ENCODE data around the gene ATXN1. TPM values are rescaled to one million over a fixed set of nuclear protein-coding genes. Genes with fewer than 3 reads are reported as not detected.

The ATXN1 gene
- total and polyA plus RNA-seq, 2 of the 13 experiments (the other 11 are each of a cell fraction or from before 2014, with no cell fraction given) = 20.7 to 39.5 TPM

DNA sequence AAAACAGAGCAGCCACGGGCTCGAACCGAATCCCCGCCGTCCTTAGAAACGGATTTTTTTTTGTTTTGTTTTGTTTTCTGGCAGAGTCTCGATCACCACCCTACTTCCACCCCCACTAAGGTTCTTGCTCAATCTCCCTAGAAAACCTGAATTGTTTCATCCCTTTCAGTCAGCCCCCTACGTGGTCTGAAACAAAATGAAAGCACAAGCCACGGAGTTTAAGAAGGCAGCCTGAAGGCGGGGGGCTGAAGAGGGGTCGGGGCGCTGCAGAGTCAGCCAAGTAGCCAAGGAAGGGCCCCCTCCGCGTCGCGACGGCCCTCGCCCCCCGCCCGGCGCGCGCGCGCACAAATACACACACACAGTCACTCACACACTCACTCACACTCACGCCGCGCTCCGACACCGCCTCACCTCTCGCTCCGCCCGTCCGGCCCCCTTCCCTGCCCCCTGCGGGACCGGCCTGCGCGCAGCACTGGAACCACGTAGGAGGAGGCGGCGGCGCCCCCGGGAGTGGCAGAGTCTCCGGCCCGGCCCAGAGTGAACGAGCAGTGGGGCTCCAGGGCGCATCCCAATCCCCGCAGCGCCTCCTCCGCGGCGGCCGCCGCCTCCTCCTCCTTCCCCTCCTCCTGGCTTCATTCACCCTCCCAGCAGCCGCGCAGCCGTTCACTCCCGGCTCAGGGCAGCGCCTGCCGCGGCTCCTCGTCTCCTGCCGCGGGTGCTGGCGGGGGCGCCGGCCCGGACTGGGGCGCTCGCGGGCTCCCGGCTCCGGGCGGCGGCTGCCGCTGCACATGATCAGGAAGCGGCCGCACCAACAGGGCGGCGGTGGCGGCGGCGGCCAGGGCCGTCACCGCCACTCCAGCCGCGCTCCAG, 1.4 kb downstream of the ATXN1 start (continued):
- TF ChIP-seq FOXA1 (IDR thresholded peaks at IDR 0.05) (no peak), FOXA1 (CRISPR knock-in tag; IDR thresholded peaks at IDR 0.05) (peak; percentile 44), ZMAT3 (CRISPR knock-in tag; conservative IDR thresholded peaks at IDR 0.05) (peak; percentile 53), ZNF501 (CRISPR knock-in tag; IDR thresholded peaks at IDR 0.05) (peak; percentile 94), SRF (IDR thresholded peaks at IDR 0.05; ENCODE audit: low read depth, low read length) (no peak), BCL6 (CRISPR knock-in tag; IDR thresholded peaks at IDR 0.05) (peak; percentile 71), SCMH1 (CRISPR knock-in tag; IDR thresholded peaks at IDR 0.05; ENCODE audit: borderline replicate concordance) (no peak), RAD21 (CRISPR knock-in tag; IDR thresholded peaks at IDR 0.05) (peak; percentile 59; the same call in 1 of the 2 replicates), FOXM1 (CRISPR knock-in tag; IDR thresholded peaks at IDR 0.05) (0 out of 2 replicates have a peak, but pooled peaks have one; percentile 66), NFE2 (CRISPR knock-in tag; IDR thresholded peaks at IDR 0.05) (no peak), IRX3 (CRISPR knock-in tag; IDR thresholded peaks at IDR 0.05; ENCODE audit: borderline replicate concordance, low read depth) (no peak; the same call in 1 of the 2 replicates), ZNF383 (CRISPR knock-in tag; IDR thresholded peaks at IDR 0.05; ENCODE audit: borderline replicate concordance) (no peak), NFATC3 (CRISPR knock-in tag; IDR thresholded peaks at IDR 0.05) (no peak)
- TF ChIP-seq, protein P1, sequence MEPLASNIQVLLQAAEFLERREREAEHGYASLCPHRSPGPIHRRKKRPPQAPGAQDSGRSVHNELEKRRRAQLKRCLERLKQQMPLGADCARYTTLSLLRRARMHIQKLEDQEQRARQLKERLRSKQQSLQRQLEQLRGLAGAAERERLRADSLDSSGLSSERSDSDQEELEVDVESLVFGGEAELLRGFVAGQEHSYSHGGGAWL (CRISPR knock-in tag; IDR thresholded peaks at IDR 0.05) = peak; percentile 62; the same call in 1 of the 2 replicates
- TF ChIP-seq, protein P2, sequence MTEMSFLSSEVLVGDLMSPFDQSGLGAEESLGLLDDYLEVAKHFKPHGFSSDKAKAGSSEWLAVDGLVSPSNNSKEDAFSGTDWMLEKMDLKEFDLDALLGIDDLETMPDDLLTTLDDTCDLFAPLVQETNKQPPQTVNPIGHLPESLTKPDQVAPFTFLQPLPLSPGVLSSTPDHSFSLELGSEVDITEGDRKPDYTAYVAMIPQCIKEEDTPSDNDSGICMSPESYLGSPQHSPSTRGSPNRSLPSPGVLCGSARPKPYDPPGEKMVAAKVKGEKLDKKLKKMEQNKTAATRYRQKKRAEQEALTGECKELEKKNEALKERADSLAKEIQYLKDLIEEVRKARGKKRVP (CRISPR knock-in tag; IDR thresholded peaks at IDR 0.05) = peak in 1 of 2 experiments; percentile 18; a peak in 1 of 4 replicates
- TF ChIP-seq, protein P3, sequence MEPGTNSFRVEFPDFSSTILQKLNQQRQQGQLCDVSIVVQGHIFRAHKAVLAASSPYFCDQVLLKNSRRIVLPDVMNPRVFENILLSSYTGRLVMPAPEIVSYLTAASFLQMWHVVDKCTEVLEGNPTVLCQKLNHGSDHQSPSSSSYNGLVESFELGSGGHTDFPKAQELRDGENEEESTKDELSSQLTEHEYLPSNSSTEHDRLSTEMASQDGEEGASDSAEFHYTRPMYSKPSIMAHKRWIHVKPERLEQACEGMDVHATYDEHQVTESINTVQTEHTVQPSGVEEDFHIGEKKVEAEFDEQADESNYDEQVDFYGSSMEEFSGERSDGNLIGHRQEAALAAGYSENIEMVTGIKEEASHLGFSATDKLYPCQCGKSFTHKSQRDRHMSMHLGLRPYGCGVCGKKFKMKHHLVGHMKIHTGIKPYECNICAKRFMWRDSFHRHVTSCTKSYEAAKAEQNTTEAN (CRISPR knock-in tag; conservative IDR thresholded peaks at IDR 0.05) = peak; percentile 98
- TF ChIP-seq, protein P4, sequence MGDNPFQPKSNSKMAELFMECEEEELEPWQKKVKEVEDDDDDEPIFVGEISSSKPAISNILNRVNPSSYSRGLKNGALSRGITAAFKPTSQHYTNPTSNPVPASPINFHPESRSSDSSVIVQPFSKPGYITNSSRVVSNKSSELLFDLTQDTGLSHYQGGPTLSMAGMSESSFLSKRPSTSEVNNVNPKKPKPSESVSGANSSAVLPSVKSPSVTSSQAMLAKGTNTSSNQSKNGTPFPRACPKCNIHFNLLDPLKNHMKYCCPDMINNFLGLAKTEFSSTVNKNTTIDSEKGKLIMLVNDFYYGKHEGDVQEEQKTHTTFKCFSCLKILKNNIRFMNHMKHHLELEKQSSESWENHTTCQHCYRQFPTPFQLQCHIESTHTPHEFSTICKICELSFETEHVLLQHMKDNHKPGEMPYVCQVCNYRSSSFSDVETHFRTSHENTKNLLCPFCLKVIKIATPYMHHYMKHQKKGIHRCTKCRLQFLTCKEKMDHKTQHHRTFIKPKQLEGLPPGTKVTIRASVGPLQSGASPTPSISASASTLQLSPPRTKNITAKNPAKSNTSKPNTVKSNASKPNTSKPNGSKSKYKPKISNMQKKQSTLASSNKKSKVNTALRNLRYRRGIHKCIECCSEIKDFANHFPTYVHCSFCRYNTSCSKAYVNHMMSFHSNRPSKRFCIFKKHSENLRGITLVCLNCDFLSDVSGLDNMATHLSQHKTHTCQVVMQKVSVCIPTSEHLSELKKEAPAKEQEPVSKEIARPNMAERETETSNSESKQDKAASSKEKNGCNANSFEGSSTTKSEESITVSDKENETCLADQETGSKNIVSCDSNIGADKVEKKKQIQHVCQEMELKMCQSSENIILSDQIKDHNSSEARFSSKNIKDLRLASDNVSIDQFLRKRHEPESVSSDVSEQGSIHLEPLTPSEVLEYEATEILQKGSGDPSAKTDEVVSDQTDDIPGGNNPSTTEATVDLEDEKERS (CRISPR knock-in tag; IDR thresholded peaks at IDR 0.05) = no peak
- TF ChIP-seq, protein P5, sequence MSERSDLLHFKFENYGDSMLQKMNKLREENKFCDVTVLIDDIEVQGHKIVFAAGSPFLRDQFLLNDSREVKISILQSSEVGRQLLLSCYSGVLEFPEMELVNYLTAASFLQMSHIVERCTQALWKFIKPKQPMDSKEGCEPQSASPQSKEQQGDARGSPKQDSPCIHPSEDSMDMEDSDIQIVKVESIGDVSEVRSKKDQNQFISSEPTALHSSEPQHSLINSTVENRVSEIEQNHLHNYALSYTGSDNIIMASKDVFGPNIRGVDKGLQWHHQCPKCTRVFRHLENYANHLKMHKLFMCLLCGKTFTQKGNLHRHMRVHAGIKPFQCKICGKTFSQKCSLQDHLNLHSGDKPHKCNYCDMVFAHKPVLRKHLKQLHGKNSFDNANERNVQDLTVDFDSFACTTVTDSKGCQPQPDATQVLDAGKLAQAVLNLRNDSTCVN (CRISPR knock-in tag; IDR thresholded peaks at IDR 0.05; ENCODE audit: borderline replicate concordance) = peak; percentile 87; the same call in 1 of the 2 replicates
- TF ChIP-seq, protein P6, sequence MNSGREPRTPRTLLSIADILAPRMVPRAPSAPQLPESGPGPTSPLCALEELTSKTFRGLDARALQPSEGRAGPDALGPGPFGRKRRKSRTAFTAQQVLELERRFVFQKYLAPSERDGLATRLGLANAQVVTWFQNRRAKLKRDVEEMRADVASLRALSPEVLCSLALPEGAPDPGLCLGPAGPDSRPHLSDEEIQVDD (CRISPR knock-in tag; IDR thresholded peaks at IDR 0.05; ENCODE audit: borderline replicate concordance) = peak; percentile 81; the same call in 1 of the 2 replicates
- TF ChIP-seq, protein P7, sequence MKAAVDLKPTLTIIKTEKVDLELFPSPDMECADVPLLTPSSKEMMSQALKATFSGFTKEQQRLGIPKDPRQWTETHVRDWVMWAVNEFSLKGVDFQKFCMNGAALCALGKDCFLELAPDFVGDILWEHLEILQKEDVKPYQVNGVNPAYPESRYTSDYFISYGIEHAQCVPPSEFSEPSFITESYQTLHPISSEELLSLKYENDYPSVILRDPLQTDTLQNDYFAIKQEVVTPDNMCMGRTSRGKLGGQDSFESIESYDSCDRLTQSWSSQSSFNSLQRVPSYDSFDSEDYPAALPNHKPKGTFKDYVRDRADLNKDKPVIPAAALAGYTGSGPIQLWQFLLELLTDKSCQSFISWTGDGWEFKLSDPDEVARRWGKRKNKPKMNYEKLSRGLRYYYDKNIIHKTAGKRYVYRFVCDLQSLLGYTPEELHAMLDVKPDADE (CRISPR knock-in tag; IDR thresholded peaks at IDR 0.05) = no peak
